NCI-H510A (cell line): ENCODE results near the gene CAPN11.
"Not testable (repeated sequence)": the region's sequence is repeated elsewhere in the genome, so short reads cannot be mapped to it uniquely, and the experiment has no call there.

Experiments
- DNase-seq: peaks from one replicate; lab custom pipeline; 2025; lab: John Stamatoyannopoulos, UW

The CAPN11 gene

DNA sequence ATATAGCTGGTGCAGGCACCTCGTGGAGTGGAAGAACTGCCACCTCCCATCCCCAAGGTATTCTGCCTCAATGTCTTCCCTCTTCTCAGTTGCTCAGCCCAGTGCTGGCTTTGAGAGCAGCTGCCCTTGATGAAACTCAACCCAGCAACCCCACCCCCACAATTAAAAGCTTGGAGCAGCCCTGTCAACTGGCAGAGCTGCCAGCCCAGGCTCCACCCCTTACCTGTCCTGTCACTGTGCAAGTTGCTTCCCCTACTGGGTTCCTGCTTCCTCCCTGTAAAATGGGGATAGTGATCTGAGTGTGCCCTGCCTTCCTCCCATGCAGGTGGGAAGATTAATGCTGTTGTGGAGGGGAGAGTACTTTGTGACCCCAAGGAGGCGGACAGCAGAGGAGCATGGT lies 26.7 kb upstream of the CAPN11 start:
- DNase-seq = peak; percentile 83

DNA sequence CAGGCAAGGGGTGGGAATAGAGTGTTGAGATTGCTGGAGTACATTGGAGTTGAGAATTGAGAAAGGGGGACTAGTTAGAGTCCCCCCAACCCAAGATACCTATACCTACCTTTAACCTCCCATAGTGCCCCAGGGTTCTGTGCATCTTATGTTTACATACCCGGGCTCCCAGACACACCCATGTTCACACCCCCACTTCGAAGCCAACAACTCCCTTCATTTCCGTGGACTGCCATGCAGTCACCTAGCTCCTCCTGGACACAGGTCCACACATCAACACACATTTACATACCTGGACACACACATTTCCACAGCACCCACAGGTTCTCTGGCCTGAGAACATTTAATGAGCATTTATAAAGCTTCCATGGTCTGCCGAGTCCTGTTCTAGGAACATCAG lies 26.1 kb upstream of the CAPN11 start:
- no peak for DNase-seq

DNA sequence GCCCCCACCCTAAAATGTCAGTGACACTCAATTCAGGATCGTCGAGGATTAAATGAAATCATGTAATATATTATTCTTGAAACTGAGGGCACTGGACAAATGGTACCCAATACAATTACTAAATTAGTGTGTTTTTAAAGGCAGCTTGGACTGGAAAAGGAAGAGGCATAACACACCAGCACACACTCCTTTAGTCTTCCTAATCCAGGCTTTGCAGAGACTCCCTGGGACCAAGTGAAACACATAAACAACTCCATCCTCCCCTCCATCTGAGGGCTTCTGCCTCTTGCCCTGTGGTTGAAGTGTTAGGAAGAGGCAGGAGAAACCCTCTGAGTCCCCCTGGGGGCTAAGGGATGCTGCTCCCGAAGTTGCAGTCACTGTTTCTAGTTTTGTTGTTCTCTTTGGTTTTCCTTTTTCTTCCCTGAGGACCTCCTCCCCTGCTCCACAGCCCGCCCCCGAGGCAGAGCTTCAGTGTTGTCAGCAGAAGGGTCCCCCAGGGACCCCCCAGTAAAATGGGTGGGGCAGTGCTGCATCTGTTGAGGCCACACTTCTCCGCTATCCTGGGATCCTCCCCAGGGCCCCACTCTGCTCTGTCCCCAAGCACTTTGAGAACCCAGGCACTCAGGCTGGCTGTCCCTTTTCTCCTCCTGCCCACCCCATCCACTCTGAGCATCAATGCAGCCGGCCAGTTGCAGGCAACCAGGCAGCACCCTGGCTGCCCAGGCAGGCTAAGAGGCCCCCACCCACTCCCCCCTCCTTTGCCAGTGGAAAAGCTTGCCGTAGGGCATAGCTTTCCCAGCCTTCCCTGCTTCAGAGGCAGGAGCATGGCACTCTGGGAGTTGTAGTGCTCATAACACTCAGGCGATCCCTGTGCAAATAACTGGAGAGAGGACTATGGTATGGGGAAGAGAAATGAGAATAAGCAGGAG lies 25.4 kb upstream of the CAPN11 start:
- peak; percentile 57 for DNase-seq

DNA sequence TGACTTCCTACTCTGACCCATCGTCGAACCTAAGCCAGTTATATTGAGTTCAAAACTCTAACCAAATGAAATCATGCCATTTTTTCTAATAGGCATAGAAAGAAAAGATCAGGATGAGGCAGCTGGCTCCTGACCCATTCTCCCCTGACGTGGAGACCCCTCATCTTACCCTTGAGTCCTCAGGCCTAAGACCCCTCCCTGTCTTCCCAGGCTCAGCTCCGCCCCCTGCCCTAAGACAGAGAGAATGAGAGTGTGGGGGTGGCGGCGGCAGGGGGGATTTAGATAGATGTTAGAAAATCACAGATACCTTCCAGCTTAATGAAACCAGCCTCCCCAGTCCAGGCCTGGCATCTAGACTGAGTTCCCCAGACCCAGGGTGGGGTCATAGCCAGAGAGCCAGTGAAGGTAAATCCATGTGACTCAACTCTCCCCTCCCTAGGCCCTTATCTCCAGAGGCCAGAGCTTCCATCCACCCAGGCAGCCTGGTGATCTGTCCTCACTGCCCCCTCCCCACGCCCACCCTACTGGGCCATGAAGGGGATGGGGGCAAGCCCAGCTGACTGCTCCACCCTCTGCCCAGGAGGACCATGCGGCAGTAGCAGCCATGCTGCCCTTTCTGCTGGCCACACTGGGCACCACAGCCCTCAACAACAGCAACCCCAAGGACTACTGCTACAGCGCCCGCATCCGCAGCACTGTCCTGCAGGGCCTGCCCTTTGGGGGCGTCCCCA lies 24.5 kb upstream of the CAPN11 start:
- DNase-seq = no peak

DNA sequence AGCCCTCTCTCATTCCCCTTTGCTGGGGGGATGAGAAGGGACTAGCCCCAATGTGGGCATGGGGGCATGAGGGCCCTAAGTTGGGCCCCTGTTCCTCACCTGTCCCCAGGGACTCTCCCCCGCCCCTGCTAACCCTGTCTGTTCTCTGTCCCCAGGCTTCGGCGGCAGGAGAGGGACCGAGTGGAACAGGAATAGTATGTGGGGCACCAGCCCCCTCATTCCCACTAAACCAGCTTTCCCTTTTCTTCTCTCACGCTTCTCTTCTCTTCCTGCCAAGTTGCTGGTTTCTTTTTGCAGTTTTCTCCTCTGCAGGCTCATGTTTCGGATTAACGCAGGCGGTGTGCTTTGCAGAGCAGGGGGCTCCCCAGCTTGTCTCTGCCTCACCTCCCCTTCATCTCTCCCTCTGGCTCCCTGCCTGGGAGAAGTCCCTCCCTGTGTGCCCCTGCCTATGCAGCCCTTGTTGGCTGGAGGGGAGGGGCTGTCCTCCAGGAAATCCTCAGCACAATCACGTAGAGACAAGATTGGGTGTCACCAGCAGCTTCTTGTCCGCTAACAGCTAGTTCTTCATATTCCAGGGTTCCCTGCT lies 23.4 kb upstream of the CAPN11 start:
- no peak for DNase-seq

DNA sequence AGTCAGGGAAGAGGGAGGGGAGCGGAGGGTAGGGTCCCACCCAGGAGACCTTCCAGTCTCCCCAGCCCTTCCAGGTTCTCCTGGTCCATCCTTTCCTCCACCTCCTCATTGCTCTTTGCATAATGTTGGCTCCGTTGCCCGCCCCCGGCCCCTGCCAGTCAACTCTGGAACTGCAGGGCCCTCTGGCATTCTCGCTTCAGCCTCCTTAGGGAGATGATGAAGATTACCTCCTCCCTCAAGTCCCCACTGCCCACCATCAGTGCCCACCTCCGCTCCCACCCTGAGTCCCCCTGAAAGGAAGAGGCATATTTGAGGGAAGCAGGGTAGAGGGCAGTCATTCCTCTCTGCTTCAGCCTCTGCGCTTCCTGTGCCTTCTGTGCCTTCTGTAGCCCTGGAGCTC lies 22.7 kb upstream of the CAPN11 start:
- DNase-seq = no peak

DNA sequence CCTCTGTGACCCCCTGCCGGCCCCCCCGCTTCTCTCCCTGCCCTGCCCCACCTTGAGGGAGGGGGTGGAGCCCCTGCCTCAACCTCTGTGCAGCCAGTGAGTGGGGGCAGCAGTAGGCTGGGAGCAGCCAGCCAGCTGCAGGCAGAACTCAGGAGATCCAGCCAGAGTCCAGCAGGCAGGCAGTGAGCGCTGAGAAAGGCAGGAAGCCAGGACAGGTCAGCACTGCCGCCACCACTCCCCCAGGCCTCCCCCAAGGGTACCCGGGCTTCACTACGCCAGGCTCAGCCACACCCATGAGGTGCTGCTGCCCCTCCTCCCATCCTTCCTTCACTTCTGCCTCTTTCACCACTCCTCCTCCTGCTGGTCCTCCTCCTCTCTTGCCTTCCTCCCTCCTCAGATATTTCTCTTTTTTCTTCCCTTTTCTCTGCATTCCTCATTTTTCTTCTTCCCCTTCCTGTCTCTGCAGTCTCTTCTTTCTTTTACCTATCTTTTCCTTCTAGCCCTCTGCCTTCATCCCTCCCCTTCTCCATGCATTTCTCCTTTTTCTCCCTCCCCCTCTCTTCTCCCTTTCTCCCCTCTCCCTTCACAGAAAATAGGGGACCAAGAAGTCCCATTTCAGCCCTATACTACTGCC lies 19.8 kb upstream of the CAPN11 start:
- no peak for DNase-seq

DNA sequence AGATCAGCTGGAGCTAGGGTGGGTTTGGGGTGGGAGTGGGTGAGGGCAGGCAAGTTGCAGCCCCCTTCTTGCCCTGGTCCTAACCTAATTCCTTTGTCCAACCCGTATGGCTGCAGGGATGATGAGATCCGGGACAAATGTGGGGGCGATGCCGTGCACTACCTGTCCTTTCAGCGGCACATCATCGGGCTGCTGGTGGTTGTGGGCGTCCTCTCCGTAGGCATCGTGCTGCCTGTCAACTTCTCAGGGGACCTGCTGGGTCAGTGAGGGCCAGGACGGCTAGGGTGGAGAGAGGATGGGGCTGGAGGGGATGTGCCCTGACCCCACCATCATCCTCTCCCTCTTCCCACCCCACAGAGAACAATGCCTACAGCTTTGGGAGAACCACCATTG lies 19.3 kb upstream of the CAPN11 start:
- no peak for DNase-seq

DNA sequence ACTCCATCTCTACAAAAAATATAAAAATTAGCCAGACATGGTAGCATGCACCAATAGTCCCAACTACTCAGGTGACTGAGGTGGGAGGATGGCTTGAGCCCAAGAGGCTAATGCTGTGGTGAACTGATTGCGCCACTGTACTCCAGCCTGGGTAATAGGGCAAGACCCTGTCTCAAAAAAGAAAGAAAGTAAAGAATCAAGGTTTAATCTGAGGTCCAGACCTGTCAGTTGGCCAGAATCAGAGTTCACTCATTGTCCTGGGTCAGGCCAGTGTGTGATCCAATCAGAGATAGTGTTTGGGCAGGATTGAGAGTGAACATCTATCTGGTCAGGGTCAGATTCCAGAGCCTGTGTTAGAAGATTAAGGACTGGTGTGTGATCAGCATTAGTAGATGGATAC lies 15.8 kb upstream of the CAPN11 start:
- DNase-seq = no peak

DNA sequence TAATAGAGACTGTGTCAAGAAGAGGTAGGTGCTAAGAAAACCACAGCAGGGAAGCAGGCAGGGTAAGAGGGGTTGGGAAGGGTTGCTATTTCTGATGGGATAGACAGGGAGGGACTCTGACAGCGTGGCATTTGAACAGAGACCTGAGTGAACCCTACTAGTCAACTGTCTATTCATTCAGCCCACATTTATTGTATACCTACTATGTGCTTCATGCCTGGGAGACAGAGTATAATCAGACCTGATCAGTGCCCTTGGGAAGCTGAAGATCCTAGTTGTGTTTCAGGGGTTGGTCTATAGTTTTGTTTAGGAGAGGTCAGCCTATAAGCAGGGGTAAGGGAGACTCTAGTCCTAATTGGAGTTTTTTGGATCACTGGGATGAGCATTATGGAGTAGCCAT lies 14.9 kb upstream of the CAPN11 start:
- no peak for DNase-seq

DNA sequence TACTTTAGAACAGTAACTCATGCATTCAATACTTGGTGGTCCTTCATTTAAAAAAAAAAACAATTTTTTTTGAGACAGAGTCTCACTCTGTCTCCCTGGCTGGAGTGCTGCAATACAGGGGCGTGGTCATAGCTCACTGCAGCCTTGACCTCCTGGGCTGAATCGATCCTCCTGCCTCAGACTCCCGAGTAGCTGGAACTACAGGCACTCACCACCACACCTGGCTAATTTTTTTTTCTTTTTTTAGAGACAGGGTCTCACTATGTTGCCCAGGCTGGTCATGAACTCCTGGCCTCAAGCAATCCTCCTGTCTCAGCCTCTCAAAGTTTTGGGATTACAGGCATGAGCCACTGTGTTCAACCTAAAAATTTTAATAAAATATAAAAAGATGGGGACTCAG lies 14.1 kb upstream of the CAPN11 start:
- DNase-seq = not testable (repeated sequence)

DNA sequence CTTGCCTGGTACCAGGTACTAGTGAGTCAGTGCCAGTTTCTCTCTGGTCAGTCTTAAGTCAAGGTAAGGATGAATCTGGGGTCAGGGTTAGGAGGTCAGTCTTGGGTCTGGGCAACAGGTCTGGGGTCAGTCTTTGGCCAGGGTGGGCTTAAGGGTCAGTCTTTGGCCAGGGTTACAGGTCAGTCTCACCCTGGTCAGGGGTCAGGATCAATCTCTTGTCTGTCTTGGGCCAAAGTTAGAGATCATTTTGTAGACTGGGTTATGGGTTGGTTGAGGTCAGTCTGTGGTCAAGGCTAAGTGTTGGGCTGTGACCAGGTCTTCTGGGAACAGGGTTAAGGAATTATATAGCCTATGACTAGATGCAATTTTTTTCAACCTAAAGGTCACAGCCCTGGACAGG lies 12.8 kb upstream of the CAPN11 start:
- no peak for DNase-seq

DNA sequence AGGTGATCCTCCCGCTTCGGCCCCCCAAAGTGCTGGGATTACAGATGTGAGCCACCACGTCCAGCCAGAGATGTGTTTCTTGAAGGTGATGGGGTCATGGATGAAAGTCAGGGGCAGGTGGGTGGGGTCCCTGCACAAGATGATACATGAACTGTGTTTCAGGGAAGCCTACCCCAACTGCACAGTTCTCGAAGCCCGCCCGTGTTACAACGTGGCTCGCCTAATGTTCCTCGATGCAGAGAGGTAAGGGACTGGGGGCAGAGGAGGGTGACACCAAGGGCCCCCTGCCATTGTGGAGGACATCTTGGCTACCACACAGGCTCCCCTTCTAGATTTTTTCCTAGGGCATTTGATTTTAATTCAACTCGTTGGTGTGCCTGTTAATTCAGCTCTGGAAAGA lies 11.9 kb upstream of the CAPN11 start:
- DNase-seq = no peak

DNA sequence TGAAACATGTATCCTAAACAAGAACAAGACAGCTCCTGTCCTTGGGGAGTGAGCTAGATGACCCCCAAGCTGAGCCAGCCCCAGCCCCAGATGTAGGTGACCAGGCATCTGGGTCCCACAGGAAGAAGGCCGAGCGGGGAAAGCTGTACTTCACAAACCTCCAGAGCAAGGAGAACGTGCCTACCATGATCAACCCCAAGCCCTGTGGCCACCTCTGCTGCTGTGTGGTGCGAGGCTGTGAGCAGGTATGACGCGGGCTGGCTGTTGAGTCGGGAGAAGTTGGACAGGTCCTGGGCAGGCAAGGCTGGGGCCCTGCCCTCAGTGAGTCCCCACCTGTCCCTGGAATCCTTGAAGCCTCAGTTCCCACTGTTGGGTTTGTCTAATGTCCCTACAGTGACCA lies 11.4 kb upstream of the CAPN11 start:
- DNase-seq = no peak

DNA sequence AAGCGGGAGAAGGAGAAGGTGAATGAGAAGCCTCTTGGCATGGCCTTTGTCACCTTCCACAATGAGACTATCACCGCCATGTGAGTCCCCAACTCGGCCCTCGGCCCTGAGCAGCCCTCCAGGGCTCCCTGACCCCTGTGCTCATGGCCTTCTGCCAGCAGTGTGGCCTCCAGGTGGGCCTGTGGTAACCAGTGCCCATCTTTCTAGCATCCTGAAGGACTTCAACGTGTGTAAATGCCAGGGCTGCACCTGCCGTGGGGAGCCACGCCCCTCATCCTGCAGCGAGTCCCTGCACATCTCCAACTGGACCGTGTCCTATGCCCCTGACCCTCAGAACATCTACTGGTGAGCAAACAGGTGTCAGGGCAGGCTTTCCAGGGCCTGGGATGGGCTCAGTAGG lies 10.3 kb upstream of the CAPN11 start:
- no peak for DNase-seq

DNA sequence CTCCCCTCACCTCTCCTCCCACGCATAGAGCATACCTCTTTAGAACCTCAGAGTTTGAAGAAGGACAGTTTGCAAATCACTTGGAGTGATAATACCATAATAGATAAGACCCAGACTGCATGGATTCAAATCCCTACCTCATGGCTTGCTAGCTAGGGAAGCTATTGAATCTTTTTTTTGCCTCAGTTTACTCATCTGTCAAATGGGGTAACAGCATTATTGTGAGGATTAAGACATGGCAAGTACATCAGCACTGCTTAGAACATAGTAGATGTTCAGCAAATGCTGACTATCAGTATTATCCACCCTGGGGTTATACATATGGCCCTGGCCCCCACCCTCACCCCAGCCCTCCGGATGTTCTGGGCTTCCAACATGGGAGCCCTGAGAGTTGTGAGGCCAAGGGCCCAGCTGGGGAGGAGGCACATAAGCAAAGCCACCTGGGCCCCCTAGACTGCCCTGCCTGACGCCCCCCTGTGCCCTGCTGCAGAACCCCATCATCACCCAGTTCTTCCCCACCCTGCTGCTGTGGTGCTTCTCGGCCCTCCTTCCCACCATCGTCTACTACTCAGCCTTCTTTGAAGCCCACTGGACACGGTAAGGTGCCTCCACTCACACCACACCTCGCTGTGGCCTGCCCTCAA lies 9.1 kb upstream of the CAPN11 start:
- no peak for DNase-seq

DNA sequence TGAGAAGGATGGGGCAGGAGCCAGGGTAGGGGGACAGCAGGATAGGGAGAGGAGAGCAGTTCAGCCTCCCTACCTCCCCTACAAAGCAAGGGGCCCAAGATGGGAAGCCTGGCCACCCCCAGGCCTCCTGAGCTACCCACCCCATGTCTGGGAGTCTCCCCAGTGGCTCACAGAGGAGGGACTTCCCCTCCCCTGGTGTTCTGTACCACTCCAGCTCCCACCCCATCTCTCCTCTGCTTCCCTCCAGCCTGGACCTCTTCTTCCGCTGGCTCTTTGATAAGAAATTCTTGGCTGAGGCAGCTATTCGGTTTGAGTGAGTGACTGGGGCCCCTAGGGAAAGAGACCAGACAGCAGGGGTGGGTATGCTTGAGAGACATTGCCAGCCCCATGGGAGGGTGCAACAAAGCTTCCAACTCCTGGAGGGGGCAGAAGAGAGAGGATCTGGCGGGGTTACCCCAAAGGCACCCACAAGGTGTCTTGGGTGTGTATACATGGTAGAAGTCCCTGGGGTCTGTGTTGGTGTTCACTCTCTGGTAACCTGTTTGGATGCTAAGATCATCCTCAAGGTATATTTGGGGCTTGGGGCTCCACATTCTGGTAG lies 8.2 kb upstream of the CAPN11 start:
- DNase-seq = no peak

DNA sequence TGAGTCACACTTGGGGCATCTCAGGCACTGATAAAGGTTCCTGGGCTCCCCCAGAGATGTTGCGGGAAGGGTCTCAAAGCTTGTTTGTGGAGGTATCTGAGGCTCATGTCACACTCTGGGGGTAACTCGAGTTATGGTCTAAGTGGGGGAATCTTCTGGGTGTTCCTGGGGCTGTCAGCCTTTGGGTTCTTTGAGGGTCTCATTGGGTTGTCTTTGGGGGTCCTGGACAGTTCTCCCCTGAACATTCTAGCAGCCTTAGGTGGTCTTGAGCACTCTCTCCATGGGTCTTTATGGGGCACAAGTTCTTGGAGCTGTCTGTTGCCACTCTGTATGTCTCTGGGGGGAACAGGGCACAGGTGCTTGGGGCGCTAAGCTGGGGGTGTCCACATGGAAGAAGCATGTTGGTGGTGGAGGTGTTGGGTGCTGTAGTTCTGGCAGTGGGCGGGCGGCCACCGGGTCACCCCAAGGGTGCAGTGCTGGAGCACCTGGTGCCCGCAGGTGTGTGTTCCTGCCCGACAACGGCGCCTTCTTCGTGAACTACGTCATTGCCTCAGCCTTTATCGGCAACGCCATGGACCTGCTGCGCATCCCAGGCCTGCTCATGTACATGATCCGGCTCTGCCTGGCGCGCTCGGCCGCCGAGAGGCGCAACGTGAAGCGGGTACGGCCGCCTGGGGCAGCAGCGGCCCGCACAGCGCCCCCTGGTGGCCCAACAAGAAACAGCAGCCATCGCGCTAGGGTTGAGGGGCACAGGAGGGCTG lies 7.1 kb upstream of the CAPN11 start:
- peak; percentile 72 for DNase-seq

DNA sequence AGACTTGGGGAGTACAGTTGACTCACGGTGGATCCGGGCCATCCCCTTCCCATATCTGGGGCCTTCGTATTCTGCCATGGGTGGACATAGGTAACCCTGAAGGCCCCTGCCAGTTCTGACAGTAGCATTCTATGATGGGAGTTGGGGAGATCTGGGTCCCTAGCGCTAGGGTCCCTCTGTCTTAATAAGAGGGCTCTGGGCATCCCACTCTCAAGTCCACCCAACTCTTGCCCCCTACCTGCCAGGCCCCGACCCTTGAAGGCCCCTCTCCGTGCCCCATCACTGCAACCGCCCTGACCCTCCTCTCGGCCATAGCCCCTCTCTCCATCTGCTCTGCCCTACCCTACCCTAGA lies 6.5 kb upstream of the CAPN11 start:
- no peak for DNase-seq

DNA sequence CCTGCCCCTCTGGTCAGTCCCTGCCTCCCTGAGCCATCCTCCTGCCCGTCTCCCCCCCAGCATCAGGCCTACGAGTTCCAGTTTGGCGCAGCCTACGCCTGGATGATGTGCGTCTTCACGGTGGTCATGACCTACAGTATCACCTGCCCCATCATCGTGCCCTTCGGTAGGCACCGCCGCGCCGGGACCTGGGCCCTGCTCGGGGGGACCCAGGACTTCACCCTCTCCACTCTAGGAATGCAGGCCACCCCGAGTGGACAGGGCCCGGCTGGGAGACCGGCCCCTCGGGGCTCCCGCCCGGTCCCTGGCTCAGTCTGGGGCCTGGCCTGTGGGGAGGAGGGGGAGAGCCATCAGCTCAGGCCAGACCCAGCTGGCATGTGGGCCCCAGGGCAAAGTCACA lies 6.1 kb upstream of the CAPN11 start:
- no peak for DNase-seq

DNA sequence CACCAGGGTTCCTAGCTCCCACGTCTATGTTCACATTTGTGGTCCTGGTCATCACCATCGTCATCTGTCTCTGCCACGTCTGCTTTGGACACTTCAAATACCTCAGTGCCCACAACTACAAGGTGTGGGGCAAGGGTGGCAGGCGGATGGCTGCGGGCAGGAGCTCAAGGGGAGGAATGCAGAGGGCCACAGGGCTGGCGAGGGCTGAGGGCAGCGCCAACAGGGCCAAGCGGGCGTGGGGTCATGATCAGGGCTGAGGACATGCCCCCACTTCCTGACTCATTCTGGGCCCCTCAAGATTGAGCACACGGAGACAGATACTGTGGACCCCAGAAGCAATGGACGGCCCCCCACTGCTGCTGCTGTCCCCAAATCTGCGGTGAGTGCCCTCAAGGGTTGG lies 4.6 kb upstream of the CAPN11 start:
- no peak for DNase-seq
